HG02571 (cell line): ENCODE measurements around the gene EVI5L.
"Not testable (repeated sequence)": the region's sequence is repeated elsewhere in the genome, so short reads cannot be mapped to it uniquely, and the experiment has no call there.

Experiments
- ATAC-seq: cut with Tn5 transposase; IDR thresholded peaks from one replicate; pipeline ENCODE4 v1.9.1; 2021; ENCODE audit warnings: mild to moderate bottlenecking, moderate library complexity; ENCODE audit not compliant: unreplicated experiment

EVI5L gene

DNA sequence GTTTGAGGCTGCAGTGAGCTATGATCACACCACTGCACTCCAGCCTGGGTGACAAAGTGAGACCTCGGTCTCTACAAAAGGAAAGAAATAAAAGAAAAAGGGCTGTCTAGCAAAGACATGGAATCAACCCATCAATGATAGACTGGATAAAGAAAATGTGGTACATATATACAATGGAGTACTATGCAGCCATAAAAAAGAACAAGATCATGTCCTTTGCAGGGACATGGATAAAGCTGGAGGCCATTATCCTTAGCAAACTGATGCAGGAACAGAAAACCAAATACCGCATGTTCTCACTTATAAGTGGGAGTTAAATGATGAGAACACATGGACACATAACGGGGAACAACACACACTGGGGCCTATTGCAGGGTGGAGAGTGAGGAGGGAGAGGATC lies 14.0 kb upstream of the EVI5L start:
- not testable (repeated sequence) for ATAC-seq

- ATAC-seq, result no peak
These were observed 12.2 kb upstream of the EVI5L start for GRCh38 chr19:7817801-7818200.

GRCh38 chr19:7818806-7819205 lies 11.2 kb upstream of the EVI5L start:
- no peak for ATAC-seq

DNA sequence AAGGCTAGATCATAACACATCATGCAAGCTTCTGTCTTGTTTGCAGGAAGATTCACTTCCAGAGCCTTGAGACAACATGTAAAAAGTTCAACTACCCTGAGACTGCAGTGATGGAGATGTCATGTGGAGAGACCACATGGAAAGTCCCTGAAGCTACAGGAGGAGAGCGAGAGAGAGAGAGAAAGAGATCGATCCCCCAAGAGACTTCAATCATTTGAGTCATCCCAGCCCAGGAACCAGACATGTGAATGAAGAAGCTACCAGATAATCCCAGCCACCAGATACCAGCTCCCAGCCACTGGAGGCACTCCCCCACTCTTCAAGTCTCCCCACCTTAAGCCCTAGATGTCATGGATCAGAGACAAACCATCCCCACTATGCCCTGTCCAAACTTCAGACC lies 10.7 kb upstream of the EVI5L start:
- ATAC-seq, result no peak

GRCh38 chr19:7820588-7820987 lies 9.4 kb upstream of the EVI5L start:
- ATAC-seq, result no peak

DNA sequence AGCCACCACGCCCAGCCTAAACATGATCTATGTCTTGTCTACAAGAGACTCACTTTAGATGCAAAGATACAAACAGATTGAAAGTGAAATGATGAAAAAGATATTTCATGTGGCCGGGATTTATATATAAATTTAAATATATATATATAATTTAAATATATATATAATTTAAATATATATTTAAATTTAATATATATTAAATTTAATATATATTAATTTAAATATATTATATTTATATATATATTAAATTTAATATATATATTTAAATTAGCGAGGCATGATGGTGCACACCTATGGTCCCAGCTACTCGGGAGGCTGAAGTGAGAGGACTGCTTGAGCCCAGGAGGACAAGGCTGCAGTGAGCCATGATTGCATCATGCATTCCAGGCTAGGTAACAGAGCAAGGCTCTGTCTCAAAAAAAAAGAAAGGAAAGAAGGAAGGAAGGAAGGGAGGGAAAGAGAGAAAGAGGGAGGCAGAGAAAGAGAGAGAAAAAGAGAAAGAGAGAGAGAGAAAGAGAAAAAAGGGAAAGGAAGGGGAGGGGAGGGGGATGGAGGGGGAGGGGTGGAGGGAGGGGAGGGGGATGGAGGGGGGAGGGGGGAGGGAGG lies 7.0 kb upstream of the EVI5L start:
- no peak for ATAC-seq

- ATAC-seq, result no peak
These were observed 6.2 kb upstream of the EVI5L start for GRCh38 chr19:7823686-7824301.

DNA sequence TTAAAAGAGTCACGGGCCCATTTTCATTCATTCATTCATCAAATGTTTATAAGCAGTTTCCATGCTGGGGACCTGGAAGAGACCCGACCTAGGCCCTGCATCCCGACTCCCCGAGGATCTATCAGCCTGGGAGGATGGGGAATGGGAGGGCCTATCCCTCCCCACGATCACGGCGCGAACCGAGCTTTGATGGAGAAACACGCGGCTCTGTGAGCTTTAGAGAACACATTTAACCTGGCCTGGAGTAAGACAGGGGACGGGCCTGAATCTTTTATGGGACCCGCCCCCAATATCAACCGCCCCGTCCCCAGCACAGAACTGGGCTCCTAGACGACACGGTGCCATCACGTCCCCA lies 875 bp upstream of the EVI5L start:
- no peak for ATAC-seq

GRCh38 chr19:7830272-7830771 lies 304 bp downstream of the EVI5L start:
- no peak for ATAC-seq

GRCh38 chr19:7830823-7831222 lies 805 bp downstream of the EVI5L start:
- ATAC-seq, result no peak

DNA sequence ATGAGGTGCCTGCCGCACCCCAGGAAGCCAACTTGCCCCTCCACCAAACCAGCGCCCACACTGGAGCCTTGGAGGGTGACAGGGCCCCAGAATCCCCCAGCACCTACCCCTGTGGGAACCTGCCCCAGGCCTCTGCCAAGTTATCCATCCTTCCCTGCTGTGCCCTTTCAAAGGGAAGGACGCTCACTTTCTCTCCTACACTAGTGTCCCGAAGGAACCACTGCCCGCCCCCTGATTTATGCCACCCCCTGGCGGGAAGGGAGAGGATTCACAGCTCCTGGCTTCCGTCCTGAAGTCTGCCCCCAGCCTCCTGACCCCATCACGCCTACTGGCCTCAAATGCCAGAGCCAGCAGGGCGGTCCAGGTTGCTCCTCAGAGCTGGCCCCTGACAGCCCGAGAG lies 1.4 kb downstream of the EVI5L start:
- ATAC-seq, result no peak

GRCh38 chr19:7832009-7832408 lies 2.0 kb downstream of the EVI5L start:
- no peak for ATAC-seq

DNA sequence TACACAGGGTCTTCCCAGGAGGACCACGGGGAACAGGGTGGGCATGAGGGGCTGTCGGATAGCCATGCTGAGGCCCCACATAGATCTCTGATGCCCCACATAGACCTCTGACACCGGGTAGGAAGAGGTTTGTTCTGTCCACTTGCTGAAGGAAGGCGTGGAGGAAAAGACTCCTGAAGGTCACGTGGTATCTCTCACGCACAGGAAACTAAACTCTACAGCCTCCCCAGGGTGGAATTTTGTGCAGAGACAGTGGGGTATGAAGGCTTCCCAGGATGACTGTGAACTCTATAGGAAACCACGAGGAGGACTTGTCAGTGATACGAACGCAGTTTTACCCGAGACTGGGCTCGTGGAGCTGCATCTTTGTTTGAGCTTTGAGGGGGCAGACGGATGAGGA lies 2.8 kb downstream of the EVI5L start:
- no peak for ATAC-seq

- ATAC-seq, result no peak
These were observed 3.4 kb downstream of the EVI5L start for GRCh38 chr19:7833225-7834099.

DNA sequence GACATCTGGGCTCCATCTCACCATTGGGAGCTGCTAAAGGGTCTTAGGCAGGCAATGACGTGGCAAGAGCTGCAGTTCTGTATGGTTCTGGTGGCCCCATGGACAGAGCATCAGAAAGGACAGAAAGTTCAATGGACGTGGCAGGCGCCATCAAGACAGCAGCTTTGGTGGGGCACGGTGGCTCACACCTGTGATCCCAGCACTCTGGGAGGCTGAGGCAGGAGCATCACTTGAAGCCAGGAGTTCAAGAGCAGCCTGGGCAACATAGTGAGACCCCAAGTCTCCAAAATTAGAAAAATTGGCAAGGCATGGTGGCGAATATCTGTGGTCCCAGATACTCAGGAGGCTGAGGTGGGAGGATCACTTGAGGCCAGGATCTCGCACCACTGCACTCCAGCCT lies 9.5 kb downstream of the EVI5L start:
- ATAC-seq, result no peak

- no peak for ATAC-seq
These were observed 10.6 kb downstream of the EVI5L start for GRCh38 chr19:7840629-7841028.

- no peak for ATAC-seq
These were observed 12.0 kb downstream of the EVI5L start for GRCh38 chr19:7841751-7842660.

- no peak for ATAC-seq
These were observed 12.8 kb downstream of the EVI5L start for GRCh38 chr19:7842661-7843294.

DNA sequence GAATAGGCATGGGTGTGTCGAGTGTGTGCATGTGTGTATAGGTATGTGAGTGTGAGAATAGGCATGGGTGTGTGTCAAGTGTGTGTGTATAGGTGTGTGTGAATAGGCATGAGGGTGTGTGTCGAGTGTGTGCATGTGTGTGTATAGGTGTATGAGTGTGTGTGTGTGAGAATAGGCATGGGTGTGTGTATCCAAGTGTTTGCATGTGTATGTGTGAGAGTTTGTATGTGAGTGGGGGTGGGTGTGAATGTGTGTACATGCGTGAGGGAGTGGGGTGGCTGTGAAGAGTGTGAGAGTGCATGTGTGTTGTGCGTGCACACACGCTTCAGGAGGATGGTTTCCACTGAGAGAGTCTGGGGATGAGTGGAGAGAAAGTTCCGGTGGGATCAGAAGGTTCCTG lies 13.5 kb downstream of the EVI5L start:
- no peak for ATAC-seq

DNA sequence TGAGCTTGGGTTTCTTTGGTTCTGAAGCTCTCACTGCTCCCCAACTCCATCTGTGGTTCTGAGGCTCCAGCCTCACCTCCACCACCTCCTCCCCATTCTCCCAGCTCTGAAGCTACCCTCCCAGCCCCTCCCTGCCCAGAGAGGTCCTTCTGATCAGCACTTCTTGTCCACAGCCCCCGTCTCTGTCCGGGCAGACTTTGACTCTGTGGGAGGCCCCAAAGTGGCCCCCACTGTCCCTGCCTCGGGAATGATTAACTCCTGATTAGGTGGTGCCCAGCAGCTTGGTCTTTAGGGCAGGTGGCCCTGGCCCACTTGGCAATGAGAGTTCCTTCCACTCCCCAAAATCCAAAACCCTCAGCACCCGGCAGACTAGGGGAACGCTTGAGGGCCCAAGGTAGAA lies 14.4 kb downstream of the EVI5L start:
- no peak for ATAC-seq

DNA sequence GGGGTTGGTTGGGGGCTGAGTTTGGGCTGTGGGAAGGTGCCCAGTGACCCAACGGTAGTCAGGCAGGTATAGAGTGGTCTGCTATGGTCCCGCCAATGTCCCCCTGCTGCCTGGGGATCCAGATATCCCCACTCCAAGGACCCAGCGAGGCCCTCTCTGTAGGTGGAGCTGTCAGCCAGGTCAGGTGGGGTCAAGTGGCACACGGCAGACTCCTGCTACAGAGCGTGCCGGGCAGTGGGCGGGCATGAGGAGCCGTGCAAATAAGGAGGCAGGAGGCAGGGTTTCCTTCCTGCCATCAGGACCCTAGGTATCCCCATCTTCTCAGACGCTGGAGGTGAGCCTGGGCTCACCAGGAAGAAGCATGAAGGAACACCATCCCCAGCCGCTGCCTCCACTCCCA lies 14.9 kb downstream of the EVI5L start:
- no peak for ATAC-seq
